Adipose tissue (tissue), 3 donors: ENCODE measurements around the gene LRRC27. TPM values are rescaled to one million over a fixed set of nuclear protein-coding genes. Genes with fewer than 3 reads are reported as not detected.
"Not testable (repeated sequence)": the region's sequence is repeated elsewhere in the genome, so short reads cannot be mapped to it uniquely, and the experiment has no call there.

Experiments
- H3K27ac ChIP-seq: one replicate; pipeline ENCODE4 v1.5.1; 2013; ENCODE audit warnings: low read depth, low read length
- WGBS, 3 donors: extraction: QIAGEN DNeasy Blood & Tissue Kit; methylation state at CpG; one replicate each; pipeline ENCODE4 v1.1.7; 2013; 5-methylcytosine and 5-hydroxymethylcytosine counted together
- polyA plus RNA-seq, 3 donors: library from polyadenylated mRNA; stranded (reverse); fragments of 200-250 nt; gene quantifications; one replicate each; pipeline ENCODE4 v1.2.3, GENCODE V29; 2013
- donor health status: healthy with polysubstance abuse.
- donor health status: Bipolar disorder and iron deficiency.
- donor health status: healthy.

Gene LRRC27
- polyA plus RNA-seq, 3 donors: 3.4 to 6.1 (median 5.0) TPM

- 85 to 92% (median 85%) methylated on average over 15 of the region's 15 CpGs for WGBS, 3 donors
- H3K27ac ChIP-seq: no peak overlapping the region
These were observed 44.4 kb downstream of the LRRC27 start for GRCh38 chr10:132376394-132376851.

- 92 to 94% (median 92%) methylated on average over 7 of the region's 7 CpGs for WGBS, 3 donors
- H3K27ac ChIP-seq: no peak overlapping the region
These were observed 45.3 kb downstream of the LRRC27 start for GRCh38 chr10:132377326-132377725.

- 72 to 91% (median 74%) methylated on average over 16 of the region's 16 CpGs for WGBS, 3 donors
- H3K27ac ChIP-seq: not testable (repeated sequence)
These were observed 47.0 kb downstream of the LRRC27 start for GRCh38 chr10:132379026-132379425.

- WGBS, 3 donors: 97 to 100% (median 98%) methylated on average over 4 of the region's 4 CpGs
- H3K27ac ChIP-seq: not testable (repeated sequence)
These were observed 49.0 kb downstream of the LRRC27 start for GRCh38 chr10:132380986-132381385.

GRCh38 chr10:132381741-132382140 lies 49.7 kb downstream of the LRRC27 start:
- 54 to 92% (median 66%) methylated on average over 2 of the region's 2 CpGs for whole genome bisulfite sequencing, 3 donors
- no peak overlapping the region for H3K27ac ChIP-seq

GRCh38 chr10:132382231-132382922 lies 50.4 kb downstream of the LRRC27 start:
- no peak overlapping the region for H3K27ac ChIP-seq
- WGBS, 3 donors: 84 to 89% (median 88%) methylated on average over 16 of the region's 16 CpGs

GRCh38 chr10:132383101-132383500 lies 51.1 kb downstream of the LRRC27 start:
- no peak overlapping the region for H3K27ac ChIP-seq
- 76 to 80% (median 79%) methylated on average over 8 of the region's 8 CpGs for WGBS, 3 donors

GRCh38 chr10:132383751-132384196 lies 51.8 kb downstream of the LRRC27 start:
- no peak overlapping the region for H3K27ac ChIP-seq
- 57 to 71% (median 61%) methylated on average over 13 of the region's 13 CpGs for WGBS, 3 donors

GRCh38 chr10:132384618-132385388 lies 52.8 kb downstream of the LRRC27 start:
- H3K27ac ChIP-seq: no peak overlapping the region
- WGBS, 3 donors: 86 to 87% (median 86%) methylated on average over 20 of the region's 20 CpGs

GRCh38 chr10:132385389-132385667 lies 53.3 kb downstream of the LRRC27 start:
- 25 to 53% (median 36%) methylated on average over 5 of the region's 5 CpGs for WGBS, 3 donors
- H3K27ac ChIP-seq: no peak overlapping the region

- H3K27ac ChIP-seq: no peak overlapping the region
- 76 to 84% (median 83%) methylated on average over 16 to 18 of the region's 18 CpGs for WGBS, 3 donors
These were observed 53.9 kb downstream of the LRRC27 start for GRCh38 chr10:132385721-132386418.

- H3K27ac ChIP-seq: no peak overlapping the region
- WGBS, 3 donors: 77 to 85% (median 84%) methylated on average over 8 to 9 of the region's 9 CpGs
These were observed 54.4 kb downstream of the LRRC27 start for GRCh38 chr10:132386419-132386831.

GRCh38 chr10:132386896-132387295 lies 54.9 kb downstream of the LRRC27 start:
- not testable (repeated sequence) for H3K27ac ChIP-seq
- 100% methylated on average over 1 of the region's 1 CpG for WGBS, 3 donors

GRCh38 chr10:132387764-132388210 lies 55.8 kb downstream of the LRRC27 start:
- 3 to 6% (median 3%) methylated on average over 23 to 26 of the region's 26 CpGs for WGBS, 3 donors
- no peak overlapping the region for H3K27ac ChIP-seq

GRCh38 chr10:132388891-132389432 lies 57.0 kb downstream of the LRRC27 start:
- H3K27ac ChIP-seq: no peak overlapping the region
- WGBS, 3 donors: 16 to 41% (median 22%) methylated on average over 21 to 22 of the region's 22 CpGs

- WGBS, 3 donors: 45 to 66% (median 66%) methylated on average over 16 of the region's 16 CpGs
- no peak overlapping the region for H3K27ac ChIP-seq
These were observed 57.6 kb downstream of the LRRC27 start for GRCh38 chr10:132389433-132390169.

GRCh38 chr10:132390170-132390920 lies 58.4 kb downstream of the LRRC27 start:
- H3K27ac ChIP-seq: no peak overlapping the region
- WGBS, 3 donors: 68 to 81% (median 72%) methylated on average over 8 of the region's 8 CpGs
